Testis (tissue), 3 donors: ENCODE data around the gene CASTOR2. TPM values are rescaled to one million over a fixed set of nuclear protein-coding genes. Genes with fewer than 3 reads are reported as not detected.
A peak's percentile ranks its signal among the peaks of the same experiment; 100 is the strongest.
"Not testable (repeated sequence)": the region's sequence is repeated elsewhere in the genome, so short reads cannot be mapped to it uniquely, and the experiment has no call there.

Experiments used
- DNase-seq: peaks from one replicate; pipeline ENCODE4 v3.0.0-alpha.2; 2019
- H3K27ac ChIP-seq, 2 donors: fragments of 200-600 bp; sonication (generic); one replicate each; pipeline ENCODE4 v1.5.1; 2019
- H3K27me3 ChIP-seq: fragments of 200-600 bp; sonication (generic); one replicate; pipeline ENCODE4 v1.5.1; 2019
- H3K36me3 ChIP-seq: fragments of 200-600 bp; sonication (generic); one replicate; pipeline ENCODE4 v1.5.1; 2017; ENCODE audit warnings: low read depth; ENCODE audit errors: missing control alignments
- H3K4me1 ChIP-seq: fragments of 200-600 bp; sonication (generic); one replicate; pipeline ENCODE4 v1.5.1; 2019
- H3K4me3 ChIP-seq, 2 donors: fragments of 200-600 bp; sonication (generic); one replicate each; pipeline ENCODE4 v1.5.1; 2017 to 2019
- H3K9me3 ChIP-seq: fragments of 200-600 bp; sonication (generic); one replicate; pipeline ENCODE4 v1.5.1; 2017
- WGBS, 2 donors: methylation state at CpG; one replicate each; pipeline ENCODE4 v1.1.5; 2018; 5-methylcytosine and 5-hydroxymethylcytosine counted together
- intact Hi-C: fragments of 100-400 bp; cut with DNase I; formaldehyde crosslinking; loops from one replicate; pipeline ENCODE4 v1.15.1; 2023; ENCODE audit warnings: low total_unique reads
- polyA plus RNA-seq: library from polyadenylated mRNA; stranded (reverse); fragments of 350-450 nt; fragmentation: Illumina TruSeq; extraction: RNeasy Lipid Tissue Mini Kit (QIAGEN cat#74804); gene quantifications from one replicate; pipeline ENCODE4 v1.2.3, GENCODE V29; 2014; ENCODE audit warnings: low read depth, low replicate concordance; ENCODE audit not compliant: insufficient read depth
- total RNA-seq, 2 donors: library from RNA; depleted of rRNA; stranded (reverse); fragments of >200 nt; gene quantifications; one replicate each; pipeline ENCODE4 v1.2.3, GENCODE V29; 2016

The CASTOR2 gene
- total and polyA plus RNA-seq, 3 donors from 2014 or later, result 8.1 to 38.2 (median 35.0) TPM

GRCh38 chr7:74963704-74964510 lies 598 bp upstream of the CASTOR2 start:
- 9 to 13% methylated on average over 23 to 24 of the region's 32 CpGs for WGBS, 2 donors
- intact Hi-C loops, H3K4me1 ChIP-seq, H3K27me3 ChIP-seq, H3K36me3 ChIP-seq, H3K27ac ChIP-seq, H3K9me3 ChIP-seq, H3K4me3 ChIP-seq: not testable (repeated sequence)
- DNase-seq, result peak; percentile 25

GRCh38 chr7:74966208-74966854 lies 1.8 kb downstream of the CASTOR2 start:
- H3K36me3 ChIP-seq, intact Hi-C loops, H3K4me1 ChIP-seq, H3K27me3 ChIP-seq, DNase-seq, H3K9me3 ChIP-seq, H3K27ac ChIP-seq, H3K4me3 ChIP-seq: not testable (repeated sequence)
- WGBS, 2 donors, result no CpG with 5 or more reads among the region's 16 CpGs

GRCh38 chr7:74966909-74967308 lies 2.4 kb downstream of the CASTOR2 start:
- H3K4me1 ChIP-seq, H3K27me3 ChIP-seq, intact Hi-C loops, H3K27ac ChIP-seq, H3K36me3 ChIP-seq, H3K4me3 ChIP-seq, H3K9me3 ChIP-seq, DNase-seq: not testable (repeated sequence)
- no CpG with 5 or more reads among the region's 6 CpGs for WGBS, 2 donors

- no CpG with 5 or more reads among the region's 4 CpGs for WGBS, 2 donors
- H3K27ac ChIP-seq, H3K9me3 ChIP-seq, intact Hi-C loops, H3K4me3 ChIP-seq, H3K4me1 ChIP-seq, DNase-seq, H3K27me3 ChIP-seq, H3K36me3 ChIP-seq: not testable (repeated sequence)
These were observed 6.9 kb downstream of the CASTOR2 start for GRCh38 chr7:74971431-74971830.

GRCh38 chr7:74972377-74972776 lies 7.9 kb downstream of the CASTOR2 start:
- H3K4me1 ChIP-seq, DNase-seq, H3K4me3 ChIP-seq, H3K27ac ChIP-seq, intact Hi-C loops, H3K9me3 ChIP-seq, H3K27me3 ChIP-seq, H3K36me3 ChIP-seq: not testable (repeated sequence)
- WGBS, 2 donors, result 64 to 74% methylated on average over 6 to 7 of the region's 7 CpGs

GRCh38 chr7:74975959-74976358 lies 11.5 kb downstream of the CASTOR2 start:
- intact Hi-C loops, result not testable (repeated sequence)

GRCh38 chr7:74977523-74977922 lies 13.0 kb downstream of the CASTOR2 start:
- H3K9me3 ChIP-seq, intact Hi-C loops, H3K27ac ChIP-seq, H3K4me3 ChIP-seq, H3K36me3 ChIP-seq, DNase-seq, H3K27me3 ChIP-seq, H3K4me1 ChIP-seq: not testable (repeated sequence)
- no CpG with 5 or more reads among the region's 9 CpGs for WGBS, 2 donors

More at GRCh38 chr7:74975959-74976358, 11.5 kb downstream of the CASTOR2 start:
- not testable (repeated sequence) for DNase-seq, H3K27me3 ChIP-seq, H3K4me3 ChIP-seq, H3K4me1 ChIP-seq, H3K9me3 ChIP-seq, H3K27ac ChIP-seq, H3K36me3 ChIP-seq
- WGBS, 2 donors, result 100% methylated on average over 3 of the region's 7 CpGs; no CpG with 5 or more reads in 1 of the 2 donors

- 94 to 95% methylated on average over 9 of the region's 9 CpGs for WGBS, 2 donors
- H3K9me3 ChIP-seq, H3K4me1 ChIP-seq, H3K27me3 ChIP-seq, H3K27ac ChIP-seq, H3K4me3 ChIP-seq, DNase-seq, H3K36me3 ChIP-seq, intact Hi-C loops: not testable (repeated sequence)
These were observed 23.9 kb downstream of the CASTOR2 start for GRCh38 chr7:74988436-74988835.
